GM18526 (cell line): ENCODE measurements around the gene FBXW7.

ENCODE experiments used
- POLR2A ChIP-seq: IDR thresholded peaks from 3 replicates; pipeline ENCODE4 v1.6.1; 2011; ENCODE audit not compliant: insufficient read length; ENCODE audit errors: extremely low read depth

The FBXW7 gene

DNA sequence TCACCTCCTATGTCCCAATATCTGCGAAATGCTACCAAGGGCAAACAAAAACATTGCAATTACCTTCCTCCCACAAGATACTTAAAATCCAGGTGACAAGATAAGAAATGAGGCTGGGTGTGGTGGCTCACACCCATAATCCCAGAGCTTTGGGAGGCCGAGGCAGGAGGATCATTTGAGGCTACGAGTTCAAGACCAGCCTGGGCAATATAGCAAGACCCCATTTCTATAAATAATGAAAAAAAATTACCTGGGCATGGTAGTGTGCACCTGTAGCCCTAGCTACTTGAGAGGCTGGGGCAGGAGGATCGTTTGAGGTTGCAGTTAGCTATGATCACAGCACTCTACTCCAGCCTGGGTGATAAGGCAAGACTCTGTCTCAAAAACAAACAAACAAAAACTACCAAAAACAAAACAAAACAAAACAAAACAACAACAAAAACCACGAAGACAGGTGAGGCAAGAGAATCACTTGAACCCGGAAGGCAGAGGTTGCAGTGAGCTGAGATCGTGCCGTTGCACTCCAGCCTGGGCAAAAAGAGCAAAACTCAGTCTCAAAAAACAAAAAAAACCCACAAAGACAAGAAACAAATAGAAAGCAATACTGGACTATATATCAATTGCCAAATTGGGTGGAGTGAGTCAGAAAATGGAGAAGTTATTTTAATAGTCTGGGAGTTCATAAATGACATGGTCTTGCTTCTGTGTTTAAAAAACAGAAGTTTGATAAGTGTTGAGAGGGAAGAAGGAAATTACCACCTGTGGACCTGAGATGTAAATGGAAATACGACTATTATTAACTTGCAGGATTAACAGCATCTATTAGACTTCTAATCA, 176.5 kb downstream of the FBXW7 start:
- no peak for TF ChIP-seq POLR2A

DNA sequence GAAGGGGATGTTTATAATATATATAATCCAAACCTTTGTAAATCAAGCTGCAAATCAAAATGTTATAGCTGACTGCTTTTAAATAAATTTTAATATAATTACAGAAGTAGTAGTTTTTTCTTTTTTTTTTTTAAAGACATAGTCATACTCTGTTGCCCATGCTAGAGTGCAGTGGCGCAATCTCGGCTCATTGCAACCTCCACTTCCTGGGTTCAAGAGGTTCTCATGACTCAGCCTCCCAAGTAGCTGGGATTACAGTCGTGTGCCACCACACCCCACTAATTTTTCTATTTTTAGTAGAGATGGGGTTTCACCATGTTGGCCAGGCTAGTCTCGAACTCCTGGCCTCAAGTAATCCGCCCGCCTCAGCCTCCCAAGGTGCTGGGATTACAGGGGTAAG, 178.7 kb downstream of the FBXW7 start:
- TF ChIP-seq POLR2A, result no peak

DNA sequence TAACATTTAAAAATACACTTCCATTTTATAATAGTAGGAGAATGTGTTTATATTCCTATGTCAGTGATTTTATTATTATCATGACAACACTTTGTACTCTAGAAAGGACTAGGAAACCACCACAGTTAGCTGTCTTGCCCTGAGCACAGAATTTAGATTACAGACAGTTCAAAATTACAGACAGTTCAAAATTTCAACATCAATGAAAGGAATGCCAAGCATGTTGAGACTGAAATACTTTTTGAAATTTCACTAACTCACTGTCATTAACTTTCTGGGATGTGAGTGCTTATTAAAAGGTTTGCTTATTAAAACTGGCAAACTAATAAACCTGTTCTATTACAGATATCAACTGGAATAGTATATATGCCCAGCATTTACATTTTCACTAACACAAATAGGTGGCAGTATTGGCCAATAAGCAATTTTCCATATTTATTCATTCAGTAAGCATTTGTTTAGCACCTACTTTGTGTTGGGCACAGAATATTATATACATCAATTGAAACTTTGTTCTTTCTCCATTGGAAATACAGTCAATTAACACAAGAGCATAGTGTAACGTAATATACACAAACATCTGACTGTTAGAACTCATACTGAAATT, 179.4 kb downstream of the FBXW7 start:
- no peak for TF ChIP-seq POLR2A

DNA sequence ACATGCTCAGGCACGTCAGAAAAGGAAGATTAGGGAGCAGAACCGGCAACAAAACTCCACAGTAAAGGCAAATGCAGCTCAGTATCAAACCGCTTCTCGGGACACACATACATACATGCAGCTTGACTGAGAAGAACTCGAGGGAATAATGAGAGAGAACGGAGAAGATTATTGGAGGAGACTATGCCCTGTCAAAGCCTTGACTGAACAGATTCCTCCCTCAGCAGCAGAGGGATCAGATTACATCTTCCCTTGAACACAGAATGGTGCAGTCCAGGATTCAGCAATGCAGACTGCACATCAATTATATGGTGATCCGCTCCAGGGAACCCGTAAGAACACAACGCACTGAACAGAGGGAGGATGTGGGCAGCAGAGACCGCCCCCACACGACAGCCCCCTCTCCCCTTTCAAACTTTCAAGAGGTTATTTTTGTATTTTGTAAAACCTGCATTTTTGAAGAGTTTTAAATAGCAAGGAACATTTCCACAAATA, 183.2 kb downstream of the FBXW7 start:
- TF ChIP-seq POLR2A, result no peak

DNA sequence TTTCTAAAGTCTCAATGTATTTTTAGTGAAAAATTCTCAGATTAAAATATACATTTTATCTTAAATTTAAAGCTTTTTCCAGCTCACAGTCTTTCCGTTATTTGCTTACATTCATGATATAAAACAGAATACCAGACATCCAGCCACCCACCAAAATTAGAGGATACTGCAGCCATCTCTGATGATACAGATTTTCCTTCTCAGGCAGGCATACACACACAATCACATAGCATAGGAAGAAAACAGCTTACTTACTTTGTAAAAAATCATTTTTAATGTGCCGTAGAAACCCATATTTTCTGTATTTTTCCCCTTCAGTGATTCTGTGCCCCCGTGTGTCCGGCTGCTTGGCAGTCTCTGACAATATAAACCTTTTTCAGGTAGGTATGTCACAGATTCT, 183.7 kb downstream of the FBXW7 start:
- TF ChIP-seq POLR2A, result no peak

DNA sequence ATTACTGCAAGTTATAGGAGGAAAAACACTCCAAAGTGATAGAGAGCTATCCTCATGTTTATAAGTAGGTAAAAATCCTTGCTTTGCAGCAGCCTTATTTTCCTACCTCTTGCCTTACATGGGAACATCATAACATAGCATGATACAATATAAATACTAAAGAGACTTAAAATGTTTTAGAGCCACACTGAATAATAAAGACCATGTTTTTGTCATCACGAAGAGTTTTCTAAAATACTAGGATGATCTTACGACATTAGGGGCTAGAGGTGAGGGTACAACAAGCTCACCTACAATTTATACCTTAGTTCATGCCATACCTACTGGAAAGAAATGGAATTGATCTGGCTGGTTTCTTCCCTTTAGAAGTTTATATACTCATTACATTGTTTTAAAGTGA, 184.8 kb downstream of the FBXW7 start:
- TF ChIP-seq POLR2A, result no peak

DNA sequence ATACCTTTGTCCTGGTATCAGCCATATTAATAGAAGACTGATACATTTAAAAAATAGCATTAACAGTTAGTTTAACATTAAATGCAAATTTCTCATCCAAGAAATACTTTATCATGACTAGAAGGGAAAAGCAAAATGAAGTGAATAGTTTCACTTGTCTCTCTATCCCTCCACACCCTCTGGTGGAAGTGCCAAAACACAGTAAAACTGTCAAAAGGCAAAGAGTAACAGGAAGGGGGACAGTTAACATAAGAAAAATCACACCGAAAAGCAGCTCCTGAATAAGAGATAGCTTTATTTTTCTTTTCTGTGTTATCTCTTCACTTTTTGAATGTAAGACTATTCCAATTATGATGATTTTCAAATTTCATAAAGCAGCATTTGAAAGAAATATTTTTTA, 187.2 kb downstream of the FBXW7 start:
- TF ChIP-seq POLR2A, result no peak

DNA sequence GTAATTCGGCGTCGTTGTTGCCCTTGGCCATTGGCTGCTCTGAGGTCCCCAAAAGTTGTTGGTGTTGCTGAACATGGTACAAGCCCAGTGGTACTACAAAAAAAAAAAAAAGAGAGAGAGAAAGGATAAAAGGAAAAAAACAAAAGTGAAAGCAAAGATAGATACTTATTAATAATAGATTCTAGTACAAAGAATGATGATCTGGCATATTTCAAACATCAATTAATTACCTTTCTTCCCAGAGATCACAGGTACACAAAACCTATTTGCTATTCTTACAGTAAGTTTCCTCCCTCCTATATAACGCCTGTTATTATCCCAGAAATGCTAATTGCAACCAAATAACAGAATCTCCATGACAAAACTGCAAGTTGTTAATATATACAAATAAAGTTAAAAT, 188.9 kb downstream of the FBXW7 start:
- no peak for TF ChIP-seq POLR2A

DNA sequence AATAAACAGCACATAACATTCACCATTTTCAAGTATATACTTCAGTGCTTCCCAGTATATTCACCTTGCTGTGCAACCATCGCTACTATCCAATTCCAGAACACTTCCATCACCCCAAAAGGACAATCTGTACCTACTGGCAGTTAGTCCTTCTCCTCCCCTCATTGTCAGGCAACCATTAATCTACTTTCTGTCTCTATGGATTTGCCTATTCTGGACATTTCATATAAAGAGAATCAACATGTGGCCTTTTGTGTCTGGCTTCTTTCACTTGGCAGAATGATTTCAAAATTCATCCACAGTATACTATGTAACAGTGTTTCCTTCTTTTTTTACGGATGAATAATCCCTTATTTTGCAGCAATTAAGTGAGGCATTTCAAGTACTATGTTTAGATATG, 189.4 kb downstream of the FBXW7 start:
- no peak for TF ChIP-seq POLR2A

DNA sequence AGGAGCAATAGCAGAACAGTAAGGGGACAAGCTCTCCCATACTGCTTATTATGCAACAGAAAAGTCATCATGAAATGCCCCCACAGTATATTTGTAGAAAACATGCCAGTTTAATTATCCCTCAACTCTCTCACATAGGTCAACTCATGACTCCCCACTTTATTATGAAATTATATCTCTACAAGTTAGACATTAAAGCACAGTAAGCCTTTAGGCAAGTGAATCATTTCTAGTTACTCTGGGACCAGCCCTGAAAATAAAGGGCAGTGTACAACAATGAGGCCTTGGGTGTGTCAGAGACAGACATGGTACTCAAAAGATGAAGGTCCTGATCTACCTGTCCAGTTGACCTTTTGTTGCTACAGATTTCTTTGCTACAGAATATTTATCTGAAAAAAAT, 191.9 kb downstream of the FBXW7 start:
- TF ChIP-seq POLR2A, result no peak

DNA sequence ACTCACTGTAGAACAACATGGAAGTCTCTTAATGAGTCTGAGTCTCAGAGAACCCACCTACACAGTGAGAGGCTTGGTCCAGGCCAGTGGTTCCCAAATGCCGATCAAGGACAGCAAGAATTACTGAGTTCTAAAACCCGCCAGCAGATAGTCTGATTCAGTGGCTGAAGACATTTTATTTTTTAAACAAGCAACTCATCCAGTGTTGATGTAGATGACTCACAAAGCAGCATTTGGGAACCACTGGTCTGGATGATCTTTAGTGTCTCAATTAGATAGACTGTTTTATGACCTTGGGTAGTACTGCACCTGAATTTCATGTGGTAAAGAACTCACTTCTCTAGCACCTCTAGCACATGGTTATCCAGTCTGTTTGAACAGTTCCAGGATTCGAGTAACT, 193.6 kb downstream of the FBXW7 start:
- no peak for TF ChIP-seq POLR2A

DNA sequence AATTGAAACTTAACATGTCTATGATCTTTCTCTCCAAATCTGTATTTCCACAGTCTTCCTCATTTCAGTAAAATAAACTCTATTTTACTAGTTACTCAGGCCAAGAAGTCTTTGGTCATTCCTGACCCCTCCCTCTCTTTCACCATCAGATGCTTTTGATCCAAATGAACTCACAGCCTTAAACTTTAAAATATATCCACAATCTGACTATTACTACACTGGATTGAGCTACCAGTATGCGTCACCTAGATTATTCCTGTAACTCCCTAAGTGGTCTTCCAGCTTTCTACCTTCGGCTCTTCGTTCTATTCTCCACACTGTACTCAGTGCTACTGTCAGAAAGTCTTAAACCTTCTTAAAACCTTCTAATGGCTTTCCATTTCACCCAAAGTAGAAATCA, 195.1 kb downstream of the FBXW7 start:
- no peak for TF ChIP-seq POLR2A

DNA sequence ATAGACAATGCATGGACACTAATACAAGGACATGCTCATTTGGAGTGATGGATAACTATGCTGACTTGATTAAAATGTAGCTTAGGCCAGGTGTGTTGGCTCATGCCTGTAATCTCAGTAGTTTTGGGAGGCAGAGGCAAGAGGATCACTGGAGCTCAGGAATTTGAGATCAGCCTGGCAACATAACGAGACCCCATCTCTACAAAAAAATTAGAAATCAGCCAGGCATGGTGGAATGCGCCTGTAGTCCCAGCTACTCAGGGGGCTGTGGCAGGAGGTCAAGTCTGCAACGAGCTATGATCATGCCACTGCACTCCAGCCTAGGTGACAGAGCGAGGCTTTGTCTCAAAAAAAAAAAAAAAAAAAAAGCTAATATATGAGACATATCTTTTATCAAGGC, 196.3 kb downstream of the FBXW7 start:
- TF ChIP-seq POLR2A, result no peak

DNA sequence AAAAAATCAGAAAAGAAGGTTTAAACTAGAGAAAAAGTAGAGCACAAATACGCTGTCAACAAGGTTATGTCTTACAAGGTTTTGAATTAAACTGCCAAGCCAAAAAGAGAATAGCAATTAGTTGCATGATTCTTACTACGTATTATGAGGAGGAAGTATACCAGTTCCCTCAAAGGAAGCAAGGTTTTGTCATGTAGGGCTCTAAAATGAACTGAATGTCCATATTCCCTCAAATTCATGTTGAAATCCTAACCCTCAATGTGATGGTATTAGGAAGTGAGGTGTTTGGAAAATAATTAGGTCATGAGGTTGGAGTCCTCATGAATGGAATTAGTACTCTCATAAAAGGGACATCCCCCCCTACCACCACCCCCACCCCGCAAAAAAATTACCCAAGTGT, 201.0 kb downstream of the FBXW7 start:
- no peak for TF ChIP-seq POLR2A

DNA sequence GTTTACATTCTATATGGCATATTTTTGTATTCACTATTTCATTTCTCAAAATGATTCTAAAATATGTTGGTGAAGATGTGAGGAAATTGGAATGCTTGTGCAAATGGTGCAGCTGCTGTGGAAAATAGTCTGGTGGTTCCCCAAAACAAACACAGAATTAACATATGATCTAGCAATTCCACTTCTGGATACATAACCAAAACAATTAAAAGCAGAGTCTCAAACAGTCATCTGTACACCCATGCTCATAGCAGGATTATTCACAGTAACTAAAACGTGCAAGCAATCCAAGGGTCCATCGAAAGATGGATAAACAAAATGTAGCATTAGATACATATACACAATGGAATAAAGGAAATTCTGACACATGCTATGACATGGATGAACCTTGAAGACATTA, 204.8 kb downstream of the FBXW7 start:
- no peak for TF ChIP-seq POLR2A

DNA sequence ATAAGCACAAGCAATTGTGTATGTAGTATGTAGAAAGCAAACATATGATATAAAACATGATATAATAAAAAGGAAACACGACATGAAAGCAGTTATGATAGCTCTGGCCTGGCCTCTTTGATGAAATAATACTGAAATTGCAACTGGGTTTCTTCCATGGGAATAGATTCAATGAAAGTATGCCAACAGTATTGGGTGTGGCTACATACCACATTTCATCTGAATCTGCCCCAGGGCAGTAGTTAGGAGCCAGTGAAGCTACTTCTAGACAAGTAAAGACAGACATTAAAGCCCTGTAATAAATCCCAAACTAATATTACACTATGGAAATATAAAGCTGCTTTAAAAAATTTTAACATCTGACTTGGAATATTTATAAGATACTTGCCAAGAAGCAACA, 207.3 kb downstream of the FBXW7 start:
- no peak for TF ChIP-seq POLR2A
